HTR-8/SVneo (cell line): Measurements from ENCODE around the gene GCLM.

ENCODE experiments used
- DNase-seq: peaks from one replicate; pipeline ENCODE4 v3.0.0; 2011; ENCODE audit warnings: low spot score, mixed read lengths; ENCODE audit not compliant: insufficient read length
- FAIRE-seq: peaks from 2 replicates; lab custom pipeline; 2011; peaks lifted over from hg19 to GRCh38; lab: Jason Lieb, UNC

GCLM gene

GRCh38 chr1:93848350-93848883 is 60.8 kb downstream of the GCLM start:
- FAIRE-seq (no peak), DNase-seq (no peak)

- DNase-seq = peak; percentile 41
- FAIRE-seq = no peak
These were observed 61.4 kb downstream of the GCLM start for GRCh38 chr1:93847811-93848288.

- peak; percentile 65 for DNase-seq
- no peak for FAIRE-seq
These were observed 62.0 kb downstream of the GCLM start for GRCh38 chr1:93846992-93847810.

GRCh38 chr1:93846206-93846991 is 62.8 kb downstream of the GCLM start:
- FAIRE-seq = peak; percentile 26
- peak; percentile 69 for DNase-seq

- no peak for FAIRE-seq
- peak; percentile 14 for DNase-seq
These were observed 63.6 kb downstream of the GCLM start for GRCh38 chr1:93845538-93846205.

- FAIRE-seq = peak; percentile 23
- DNase-seq = peak; percentile 64
These were observed 64.8 kb downstream of the GCLM start for GRCh38 chr1:93844262-93845045.

GRCh38 chr1:93842750-93843500 is 66.3 kb downstream of the GCLM start:
- DNase-seq = no peak
- no peak for FAIRE-seq

GRCh38 chr1:93841771-93842170 is 67.5 kb downstream of the GCLM start:
- DNase-seq = no peak
- FAIRE-seq = no peak

GRCh38 chr1:93840956-93841482 is 68.2 kb downstream of the GCLM start:
- FAIRE-seq = no peak

GRCh38 chr1:93839753-93840152 is 69.5 kb downstream of the GCLM start:
- DNase-seq (no peak), FAIRE-seq (no peak)

More at GRCh38 chr1:93840956-93841482, 68.2 kb downstream of the GCLM start:
- DNase-seq = no peak

- FAIRE-seq = no peak
These were observed 69.9 kb downstream of the GCLM start for GRCh38 chr1:93839307-93839706.

GRCh38 chr1:93837961-93838360 is 71.3 kb downstream of the GCLM start:
- no peak for FAIRE-seq
- no peak for DNase-seq

More at GRCh38 chr1:93839307-93839706, 69.9 kb downstream of the GCLM start:
- DNase-seq = no peak
